KOPT-K1 (cell line): Measurements from ENCODE around the gene TMEM245.
"Not testable (repeated sequence)": the region's sequence is repeated elsewhere in the genome, so short reads cannot be mapped to it uniquely, and the experiment has no call there.

Source experiments
- H3K27ac ChIP-seq: fragments of 200-600 bp; sonication (generic); 2 replicates; pipeline ENCODE4 v1.5.1; 2016; ENCODE audit warnings: antibody characterized with exemption, mild to moderate bottlenecking, low read depth, low read length; ENCODE audit not compliant: poor library complexity, severe bottlenecking
- H3K36me3 ChIP-seq: fragments of 200-600 bp; sonication (generic); 2 replicates; pipeline ENCODE4 v1.5.1; 2017; ENCODE audit warnings: antibody characterized with exemption, mild to moderate bottlenecking, low read length, moderate library complexity; ENCODE audit not compliant: insufficient read depth
- H3K9me3 ChIP-seq: fragments of 200-600 bp; sonication (generic); 2 replicates; pipeline ENCODE4 v1.5.1; 2017; ENCODE audit warnings: antibody characterized with exemption, low read length, mild to moderate bottlenecking; ENCODE audit not compliant: insufficient read depth, poor library complexity, severe bottlenecking

The TMEM245 gene

GRCh38 chr9:109072821-109073435 lies 46.8 kb downstream of the TMEM245 start:
- Histone ChIP-seq H3K27ac (no peak overlapping the region), H3K9me3 (no peaks in the 10 kb centered on the region), H3K36me3 (peaks cover 96% of the 10 kb centered on the region)

- Histone ChIP-seq H3K27ac (no peak overlapping the region), H3K36me3 (peaks cover 96% of the 10 kb centered on the region), H3K9me3 (no peaks in the 10 kb centered on the region)
Measured at GRCh38 chr9:109072133-109072692, 47.5 kb downstream of the TMEM245 start.

- H3K9me3 ChIP-seq = no peaks in the 10 kb centered on the region
- peaks cover 97% of the 10 kb centered on the region for H3K36me3 ChIP-seq
- no peak overlapping the region for H3K27ac ChIP-seq
Measured at GRCh38 chr9:109068764-109069163, 51.0 kb downstream of the TMEM245 start.

GRCh38 chr9:109064963-109065702 lies 54.6 kb downstream of the TMEM245 start:
- Histone ChIP-seq H3K36me3 (peaks cover 97% of the 10 kb centered on the region), H3K27ac (no peak overlapping the region), H3K9me3 (no peaks in the 10 kb centered on the region)

- Histone ChIP-seq H3K9me3 (no peaks in the 10 kb centered on the region), H3K27ac (no peak overlapping the region), H3K36me3 (peaks cover 94% of the 10 kb centered on the region)
Measured at GRCh38 chr9:109063760-109064159, 56.0 kb downstream of the TMEM245 start.

- Histone ChIP-seq H3K27ac (no peak overlapping the region), H3K9me3 (no peaks in the 10 kb centered on the region), H3K36me3 (peaks cover 93% of the 10 kb centered on the region)
Measured at GRCh38 chr9:109062543-109062942, 57.2 kb downstream of the TMEM245 start.

- Histone ChIP-seq H3K27ac (no peak overlapping the region), H3K36me3 (peaks cover 95% of the 10 kb centered on the region), H3K9me3 (no peaks in the 10 kb centered on the region)
Measured at GRCh38 chr9:109060191-109060590, 59.6 kb downstream of the TMEM245 start.

GRCh38 chr9:109053121-109053520 lies 66.6 kb downstream of the TMEM245 start:
- H3K9me3 ChIP-seq, H3K27ac ChIP-seq: not testable (repeated sequence)
- peaks cover 97% of the 10 kb centered on the region for H3K36me3 ChIP-seq

GRCh38 chr9:109052416-109052815 lies 67.3 kb downstream of the TMEM245 start:
- H3K27ac ChIP-seq = no peak overlapping the region
- H3K9me3 ChIP-seq = no peaks in the 10 kb centered on the region
- peaks cover 99% of the 10 kb centered on the region for H3K36me3 ChIP-seq

- H3K27ac ChIP-seq = no peak overlapping the region
- peaks cover 99% of the 10 kb centered on the region for H3K36me3 ChIP-seq
- no peaks in the 10 kb centered on the region for H3K9me3 ChIP-seq
Measured at GRCh38 chr9:109051733-109052132, 68.0 kb downstream of the TMEM245 start.

GRCh38 chr9:109050444-109050843 lies 69.3 kb downstream of the TMEM245 start:
- Histone ChIP-seq H3K36me3 (peaks cover 99% of the 10 kb centered on the region), H3K27ac (no peak overlapping the region), H3K9me3 (no peaks in the 10 kb centered on the region)

GRCh38 chr9:109048822-109049221 lies 70.9 kb downstream of the TMEM245 start:
- H3K36me3 ChIP-seq = peaks cover 99% of the 10 kb centered on the region
- no peaks in the 10 kb centered on the region for H3K9me3 ChIP-seq
- no peak overlapping the region for H3K27ac ChIP-seq

GRCh38 chr9:109047259-109047658 lies 72.5 kb downstream of the TMEM245 start:
- H3K9me3 ChIP-seq = no peaks in the 10 kb centered on the region
- H3K36me3 ChIP-seq = peaks cover 100% of the 10 kb centered on the region
- H3K27ac ChIP-seq = no peak overlapping the region

- Histone ChIP-seq H3K27ac (no peak overlapping the region), H3K9me3 (no peaks in the 10 kb centered on the region), H3K36me3 (peaks cover 100% of the 10 kb centered on the region)
Measured at GRCh38 chr9:109046346-109046745, 73.4 kb downstream of the TMEM245 start.

GRCh38 chr9:109043578-109043977 lies 76.2 kb downstream of the TMEM245 start:
- Histone ChIP-seq H3K36me3 (peaks cover 97% of the 10 kb centered on the region), H3K27ac (no peak overlapping the region), H3K9me3 (no peaks in the 10 kb centered on the region)

- H3K36me3 ChIP-seq = peaks cover 97% of the 10 kb centered on the region
Measured at GRCh38 chr9:109040571-109040970, 79.2 kb downstream of the TMEM245 start.

More at GRCh38 chr9:109040571-109040970, 79.2 kb downstream of the TMEM245 start:
- Histone ChIP-seq H3K27ac (no peak overlapping the region), H3K9me3 (no peaks in the 10 kb centered on the region)
